Neuronal stem cell (in vitro differentiated cells): ENCODE results near the gene FCHSD1.

Experiments
- DNase-seq: peaks from one replicate; pipeline ENCODE4 v3.0.0-alpha.2; 2013; ENCODE audit warnings: low spot score
- H2AFZ ChIP-seq: one replicate; pipeline ENCODE4 v1.6.1; 2013; ENCODE audit warnings: mild to moderate bottlenecking, low read length, inconsistent platforms
- H2AK5ac ChIP-seq: 2 replicates; pipeline ENCODE4 v1.6.1; 2013; ENCODE audit warnings: low read depth, mild to moderate bottlenecking, inconsistent platforms, low read length, moderate library complexity, mixed read lengths
- H2BK120ac ChIP-seq: 2 replicates; pipeline ENCODE4 v1.6.1; 2013; ENCODE audit warnings: low read depth, mild to moderate bottlenecking, inconsistent platforms, low read length, moderate library complexity, mixed read lengths
- H2BK12ac ChIP-seq: one replicate; pipeline ENCODE4 v1.6.1; 2013; ENCODE audit warnings: low read length, inconsistent platforms
- H2BK15ac ChIP-seq: 2 replicates; pipeline ENCODE4 v1.6.1; 2013; ENCODE audit warnings: mild to moderate bottlenecking, low read length, inconsistent platforms, mixed read lengths
- H2BK5ac ChIP-seq: one replicate; pipeline ENCODE4 v1.6.1; 2013; ENCODE audit warnings: inconsistent platforms, mild to moderate bottlenecking, low read length, moderate library complexity
- H3K14ac ChIP-seq: one replicate; pipeline ENCODE4 v1.6.1; 2013; ENCODE audit warnings: low read length, inconsistent platforms
- H3K18ac ChIP-seq: 2 replicates; pipeline ENCODE4 v1.6.1; 2013; ENCODE audit warnings: low read length, inconsistent platforms
- H3K23ac ChIP-seq: 2 replicates; pipeline ENCODE4 v1.6.1; 2013; ENCODE audit warnings: low read depth, mild to moderate bottlenecking, mixed read lengths, low read length, inconsistent platforms; ENCODE audit not compliant: poor library complexity
- H3K27ac ChIP-seq: replicated peaks from 3 replicates; pipeline ENCODE4 v1.5.1; 2013; ENCODE audit warnings: low read length, inconsistent platforms
- H3K27me3 ChIP-seq, 3 experiments: 2 replicates each; pipeline ENCODE4 v1.6.1; 2013; ENCODE audit warnings: low read length in 3 of 3, mild to moderate bottlenecking in 2 of 3, inconsistent platforms in 1 of 3, low read depth in 1 of 3, mixed read lengths in 1 of 3, moderate library complexity in 1 of 3; ENCODE audit not compliant: control insufficient read depth in 3 of 3, insufficient read depth in 3 of 3
- H3K36me3 ChIP-seq, 2 donors: replicated peaks in 1 of 2; 2 replicates each; pipeline ENCODE4 v1.6.1; 2013; ENCODE audit warnings: low read length in 2 of 2; ENCODE audit not compliant: control insufficient read depth in 2 of 2, insufficient read depth in 2 of 2
- H3K4ac ChIP-seq: 2 replicates; pipeline ENCODE4 v1.6.1; 2013; ENCODE audit warnings: inconsistent platforms, mild to moderate bottlenecking, low read length, moderate library complexity
- H3K4me1 ChIP-seq, 2 donors: 1 replicate in 1 of 2; 2 replicates in 1 of 2; pipeline ENCODE4 v1.6.1; 2013; ENCODE audit warnings: low read length in 2 of 2, low read depth in 1 of 2; ENCODE audit not compliant: control insufficient read depth in 2 of 2, insufficient read depth in 1 of 2
- H3K4me2 ChIP-seq: one replicate; pipeline ENCODE4 v1.6.1; 2013; ENCODE audit warnings: mild to moderate bottlenecking, low read length, inconsistent platforms; ENCODE audit not compliant: insufficient read depth, poor library complexity, severe bottlenecking
- H3K4me3 ChIP-seq, 2 donors: 2 replicates each; pipeline ENCODE4 v1.5.1; 2013; ENCODE audit warnings: low read length in 2 of 2, mild to moderate bottlenecking in 2 of 2, inconsistent platforms in 1 of 2, moderate library complexity in 1 of 2
- H3K79me1 ChIP-seq: one replicate; pipeline ENCODE4 v1.6.1; 2013; ENCODE audit warnings: low read depth, mild to moderate bottlenecking, inconsistent platforms, low read length, moderate library complexity
- H3K9ac ChIP-seq: one replicate; pipeline ENCODE4 v1.6.1; 2013; ENCODE audit warnings: mild to moderate bottlenecking, low read depth, low read length, inconsistent platforms; ENCODE audit not compliant: poor library complexity
- H3K9me3 ChIP-seq, 2 donors: replicated peaks in 1 of 2; 2 replicates each; pipeline versions ENCODE3 to v1.6.1; 2013; ENCODE audit warnings: low read length in 2 of 2, mild to moderate bottlenecking in 2 of 2, inconsistent platforms in 1 of 2, low read depth in 1 of 2, mixed read lengths in 1 of 2, moderate library complexity in 1 of 2; ENCODE audit not compliant: control insufficient read depth in 2 of 2, insufficient read depth in 1 of 2
- H4K8ac ChIP-seq: one replicate; pipeline ENCODE4 v1.6.1; 2013; ENCODE audit warnings: low read depth, mild to moderate bottlenecking, inconsistent platforms, low read length, moderate library complexity
- H4K91ac ChIP-seq: one replicate; pipeline ENCODE4 v1.6.1; 2013; ENCODE audit warnings: low read length, low read depth, mild to moderate bottlenecking, inconsistent platforms; ENCODE audit not compliant: poor library complexity
- WGBS, 2 donors: extraction: QIAGEN DNeasy Blood & Tissue Kit; methylation state at CpG; one replicate each; pipeline ENCODE4 v1.1.7; 2013; ENCODE audit warnings: missing lambda C conversion rate in 2 of 2, mixed read lengths in 1 of 2; ENCODE audit not compliant: insufficient read length in 2 of 2, insufficient replicate concordance in 1 of 2; ENCODE audit errors: extremely low coverage in 2 of 2; 5-methylcytosine and 5-hydroxymethylcytosine counted together

The FCHSD1 gene

DNA sequence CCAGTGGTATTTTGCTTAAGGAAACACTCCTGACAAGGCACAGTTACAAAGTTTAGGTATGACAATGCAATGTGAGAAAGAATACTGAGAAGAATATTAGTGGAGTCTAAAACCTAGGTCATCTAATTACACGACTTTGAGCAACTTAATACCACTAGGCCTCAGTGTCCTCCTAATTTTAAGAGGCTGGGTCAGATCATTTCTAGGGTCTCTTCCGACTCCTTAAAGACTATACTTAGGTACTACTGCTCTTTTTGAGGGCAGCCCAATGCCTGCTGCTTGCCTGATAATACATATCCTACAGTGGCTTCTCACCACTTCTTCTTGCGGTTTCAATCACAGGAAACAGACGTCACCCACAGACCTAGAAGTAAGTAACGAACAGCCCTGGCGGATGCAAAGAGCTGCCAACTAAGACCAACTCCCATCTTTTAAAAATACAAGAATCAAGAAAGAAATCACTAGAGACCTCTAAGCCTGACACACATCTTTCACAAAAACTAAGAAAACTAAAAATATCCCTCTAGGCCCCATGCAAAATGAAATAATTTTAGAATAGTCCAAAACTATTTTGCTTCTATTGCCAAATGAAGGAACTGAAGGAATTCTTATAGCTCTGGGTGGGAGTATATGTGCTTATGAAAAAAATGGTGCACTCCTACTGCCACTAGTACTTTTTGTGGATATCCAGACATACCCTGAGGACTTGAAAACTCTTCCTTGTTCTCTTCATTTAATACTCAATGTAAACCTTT lies 45.5 kb downstream of the FCHSD1 start:
- WGBS, 2 donors = no CpG with 5 or more reads among the region's 6 CpGs
- no peak for DNase-seq
- H4K8ac ChIP-seq = no peak overlapping the region

DNA sequence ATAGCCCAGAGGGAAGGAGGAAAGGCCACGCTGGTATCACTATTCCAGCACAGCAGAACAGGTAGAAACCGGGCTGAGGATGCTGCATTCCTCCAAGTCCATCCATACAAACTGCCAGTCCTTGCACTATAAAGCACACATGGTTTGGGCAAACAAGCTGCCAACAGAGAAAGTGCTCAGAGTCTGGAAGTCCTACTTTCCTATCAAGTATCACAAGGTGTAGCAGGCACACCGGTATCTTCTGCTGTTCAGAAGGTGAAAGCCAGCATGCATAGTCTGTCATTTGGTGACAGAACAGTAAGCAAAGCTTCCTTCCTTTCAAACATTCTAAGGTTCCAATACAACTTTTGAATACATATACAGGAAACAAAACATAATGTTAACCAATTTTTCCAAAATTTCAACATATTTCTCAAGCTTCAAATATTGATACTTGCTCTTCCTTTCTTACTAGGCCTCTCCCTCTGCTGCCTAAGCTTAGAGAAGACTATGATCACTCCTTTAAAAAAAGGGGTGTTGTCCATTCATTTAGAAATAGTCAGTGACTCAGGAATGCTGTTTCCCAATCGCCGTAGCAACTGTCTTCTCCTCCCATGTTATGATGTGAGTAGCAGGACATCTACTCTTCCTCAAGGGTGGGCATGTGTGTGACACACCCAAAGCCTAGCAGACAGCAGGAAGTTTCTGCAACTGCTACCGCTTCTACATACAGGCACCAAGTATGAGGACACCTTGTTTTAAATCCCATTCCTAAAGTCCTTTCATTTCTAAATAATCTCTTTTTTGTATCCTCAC lies 47.1 kb downstream of the FCHSD1 start:
- Histone ChIP-seq H3K23ac (no peak overlapping the region), H2BK5ac (no peak overlapping the region), H3K4me2 (no peak overlapping the region), H2AK5ac (no peak overlapping the region), H3K27me3 (no peaks in the 10 kb centered on the region), H3K14ac (no peak overlapping the region), H4K91ac (no peak overlapping the region), H3K9ac (no peak overlapping the region), H3K36me3 (no peaks in the 10 kb centered on the region), H2AFZ (no peak overlapping the region), H2BK120ac (no peak overlapping the region), H3K4me1 (peaks cover 0 to 5% of the 10 kb centered on the region in 2 donors), H2BK12ac (no peak overlapping the region), H3K4me3 (no peak overlapping the region), H4K8ac (no peak overlapping the region), H3K9me3 (no peaks in the 10 kb centered on the region), H3K18ac (no peak overlapping the region), H3K27ac (no peak overlapping the region), H3K79me1 (no peaks in the 10 kb centered on the region), H2BK15ac (no peak overlapping the region), H3K4ac (no peak overlapping the region)
- WGBS, 2 donors = no CpG with 5 or more reads among the region's 6 CpGs
- DNase-seq = no peak

More for the DNA sequence above, 45.5 kb downstream of the FCHSD1 start:
- no peak overlapping the region for H3K18ac ChIP-seq
- H2BK12ac ChIP-seq = no peak overlapping the region
- H3K23ac ChIP-seq = no peak overlapping the region
- H2BK5ac ChIP-seq = no peak overlapping the region
- peaks cover 0 to 5% of the 10 kb centered on the region in 2 donors for H3K4me1 ChIP-seq
- no peak overlapping the region for H3K14ac ChIP-seq
- H3K4ac ChIP-seq = no peak overlapping the region
- H2BK120ac ChIP-seq = no peak overlapping the region
- H3K4me3 ChIP-seq = no peak overlapping the region
- no peak overlapping the region for H3K4me2 ChIP-seq
- H3K27ac ChIP-seq = no peak overlapping the region
- H3K36me3 ChIP-seq = no peaks in the 10 kb centered on the region
- H3K9me3 ChIP-seq = no peaks in the 10 kb centered on the region
- H3K27me3 ChIP-seq = no peaks in the 10 kb centered on the region
- H3K79me1 ChIP-seq = no peaks in the 10 kb centered on the region
- no peak overlapping the region for H4K91ac ChIP-seq
- H2AK5ac ChIP-seq = no peak overlapping the region
- no peak overlapping the region for H2BK15ac ChIP-seq
- no peak overlapping the region for H2AFZ ChIP-seq
- H3K9ac ChIP-seq = no peak overlapping the region

DNA sequence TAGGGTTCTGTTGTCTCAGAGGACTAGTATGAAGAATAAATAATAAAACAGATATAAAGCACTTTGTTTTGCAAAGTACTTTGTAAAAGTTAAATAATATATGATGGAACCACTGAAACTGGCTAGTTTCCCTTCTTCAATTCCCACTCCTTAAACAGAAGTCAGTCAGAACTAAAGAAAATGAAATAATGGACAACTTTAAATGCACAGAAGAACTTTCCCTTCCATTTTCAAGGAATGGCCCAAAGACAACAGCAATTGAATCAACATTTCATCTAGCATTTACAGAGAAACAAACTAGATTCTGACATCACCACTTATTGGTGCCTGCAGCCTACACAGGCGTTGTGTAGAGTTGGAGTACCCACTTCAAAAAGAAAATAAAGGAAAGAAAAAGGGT lies 48.6 kb downstream of the FCHSD1 start:
- Histone ChIP-seq H3K27ac (no peak overlapping the region), H2BK15ac (no peak overlapping the region), H2BK120ac (no peak overlapping the region), H3K18ac (no peak overlapping the region), H4K8ac (no peak overlapping the region), H3K4me1 (peaks cover 0 to 5% of the 10 kb centered on the region in 2 donors), H4K91ac (no peak overlapping the region), H3K9me3 (no peaks in the 10 kb centered on the region), H3K79me1 (no peaks in the 10 kb centered on the region), H3K4me2 (no peak overlapping the region), H2AK5ac (no peak overlapping the region), H2BK12ac (no peak overlapping the region), H3K4ac (no peak overlapping the region), H3K9ac (no peak overlapping the region), H3K23ac (no peak overlapping the region), H2BK5ac (no peak overlapping the region), H3K4me3 (no peak overlapping the region), H3K14ac (no peak overlapping the region), H3K27me3 (no peaks in the 10 kb centered on the region), H3K36me3 (no peaks in the 10 kb centered on the region), H2AFZ (no peak overlapping the region)
- no peak for DNase-seq
- no CpG with 5 or more reads among the region's 1 CpG for WGBS, 2 donors
